ENCODE results near the gene CCDC30. TPM values are rescaled to one million over a fixed set of nuclear protein-coding genes. Genes with fewer than 3 reads are reported as not detected.

Gene CCDC30
- total RNA-seq (10 to 100 TPM in 1 of 7 donors, 1 to 10 TPM in 6; 1.9 to 11.6 (median 4.1) TPM), polyA plus RNA-seq (1 to 10 TPM in 1 of 3 donors, under 1 TPM in 2; 0.65 to 1.1 (median 0.80) TPM)
- long read RNA-seq, donor 1: 0 reads
- long read RNA-seq, donor 2: 0 reads

- peak; percentile 98 for DNase-seq
- H3K4me1 ChIP-seq: peaks cover 10 to 63% (median 31%) of the 10 kb centered on the region in 6 donors
- peaks cover 0 to 42% (median 28%) of the 10 kb centered on the region in 6 donors for H3K36me3 ChIP-seq
- H3K9me3 ChIP-seq: no peaks in the 10 kb centered on the region
- H3K27ac ChIP-seq: peak within 1 kb of the TSS in 5 of 8 donors; percentile 34 to 65 (median 53)
- no peaks in the 10 kb centered on the region for H3K27me3 ChIP-seq (replicated peaks in 1 of 7)
- 2 to 4% (median 3%) methylated on average over 35 to 59 of the region's 59 CpGs for WGBS, 5 donors
- peak within 1 kb of the TSS; percentile 65 to 96 (median 76) for H3K4me3 ChIP-seq
- TF ChIP-seq POLR2A (IDR thresholded peaks at IDR 0.05): no peak
- peak; percentile 89 to 91 (median 89) for TF ChIP-seq POLR2AphosphoS5 (IDR thresholded peaks at IDR 0.05)
- TF ChIP-seq, protein P1, sequence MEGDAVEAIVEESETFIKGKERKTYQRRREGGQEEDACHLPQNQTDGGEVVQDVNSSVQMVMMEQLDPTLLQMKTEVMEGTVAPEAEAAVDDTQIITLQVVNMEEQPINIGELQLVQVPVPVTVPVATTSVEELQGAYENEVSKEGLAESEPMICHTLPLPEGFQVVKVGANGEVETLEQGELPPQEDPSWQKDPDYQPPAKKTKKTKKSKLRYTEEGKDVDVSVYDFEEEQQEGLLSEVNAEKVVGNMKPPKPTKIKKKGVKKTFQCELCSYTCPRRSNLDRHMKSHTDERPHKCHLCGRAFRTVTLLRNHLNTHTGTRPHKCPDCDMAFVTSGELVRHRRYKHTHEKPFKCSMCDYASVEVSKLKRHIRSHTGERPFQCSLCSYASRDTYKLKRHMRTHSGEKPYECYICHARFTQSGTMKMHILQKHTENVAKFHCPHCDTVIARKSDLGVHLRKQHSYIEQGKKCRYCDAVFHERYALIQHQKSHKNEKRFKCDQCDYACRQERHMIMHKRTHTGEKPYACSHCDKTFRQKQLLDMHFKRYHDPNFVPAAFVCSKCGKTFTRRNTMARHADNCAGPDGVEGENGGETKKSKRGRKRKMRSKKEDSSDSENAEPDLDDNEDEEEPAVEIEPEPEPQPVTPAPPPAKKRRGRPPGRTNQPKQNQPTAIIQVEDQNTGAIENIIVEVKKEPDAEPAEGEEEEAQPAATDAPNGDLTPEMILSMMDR (IDR thresholded peaks at IDR 0.05 in 8 of 11, conservative IDR thresholded peaks at IDR 0.05 in 3 of 11): peak in 1 of 11 experiments; percentile 12
- intact Hi-C loops (cut with DNase I; ENCODE audit: low total_unique reads): no loop called here
These were observed at the start of gene CCDC30 for GRCh38 chr1:42462828-42463763. CCDC30 (plus strand) TSS chr1:42463286; CDS start chr1:42480552, 17,266 bp downstream.

DNA sequence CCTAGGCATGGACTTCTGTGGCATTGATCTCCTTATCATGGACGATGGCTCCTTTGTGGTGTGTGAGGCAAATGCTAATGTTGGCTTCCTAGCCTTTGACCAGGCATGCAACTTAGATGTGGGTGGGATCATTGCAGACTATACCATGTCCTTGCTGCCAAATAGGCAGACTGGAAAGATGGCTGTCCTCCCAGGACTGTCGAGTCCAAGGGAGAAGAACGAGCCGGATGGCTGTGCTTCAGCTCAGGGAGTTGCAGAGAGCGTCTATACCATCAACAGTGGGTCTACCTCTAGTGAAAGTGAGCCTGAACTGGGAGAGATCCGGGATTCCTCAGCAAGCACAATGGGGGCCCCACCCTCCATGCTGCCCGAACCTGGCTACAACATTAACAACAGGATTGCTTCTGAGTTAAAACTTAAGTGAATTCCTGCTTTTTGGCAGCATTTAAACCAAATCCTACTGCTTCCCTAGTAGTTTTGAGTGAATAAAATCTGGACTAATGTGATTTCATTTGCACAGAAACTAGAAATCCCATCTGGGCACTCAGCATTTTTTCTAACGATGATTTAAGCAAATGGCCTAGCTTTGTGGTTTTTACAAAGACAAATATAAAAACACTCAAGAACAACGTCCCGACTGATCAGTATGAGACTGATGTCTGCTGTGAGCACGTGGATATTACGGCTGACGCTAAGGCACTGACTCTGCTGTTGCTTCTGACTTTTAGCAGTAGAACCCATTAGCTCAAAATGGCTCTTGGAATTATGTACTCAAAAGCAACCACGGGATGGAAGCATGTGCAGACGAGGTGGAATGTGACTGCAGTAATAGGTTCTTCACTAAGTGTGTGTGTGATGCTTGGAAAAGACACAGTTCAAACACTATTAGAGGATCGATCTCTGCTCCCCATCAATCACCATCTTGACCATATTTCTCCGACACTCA lies 48.3 kb upstream of the CCDC30 start:
- Histone ChIP-seq H3K4me3 (no peak overlapping the region), H3K4me1 (no peaks in the 10 kb centered on the region), H3K27ac (no peak overlapping the region), H3K9me3 (no peaks in the 10 kb centered on the region), H3K27me3 (replicated peaks in 1 of 7) (no peaks in the 10 kb centered on the region), H3K36me3 (no peaks in the 10 kb centered on the region)
- 85 to 90% (median 88%) methylated on average over 17 of the region's 17 CpGs for WGBS, 5 donors
- DNase-seq: no peak
- intact Hi-C loops (cut with DNase I; ENCODE audit: low total_unique reads): no loop called here
- TF ChIP-seq, protein P1 (IDR thresholded peaks at IDR 0.05 in 8 of 11, conservative IDR thresholded peaks at IDR 0.05 in 3 of 11): no peak
- TF ChIP-seq POLR2A (IDR thresholded peaks at IDR 0.05): no peak
- TF ChIP-seq POLR2AphosphoS5 (IDR thresholded peaks at IDR 0.05): no peak

DNA sequence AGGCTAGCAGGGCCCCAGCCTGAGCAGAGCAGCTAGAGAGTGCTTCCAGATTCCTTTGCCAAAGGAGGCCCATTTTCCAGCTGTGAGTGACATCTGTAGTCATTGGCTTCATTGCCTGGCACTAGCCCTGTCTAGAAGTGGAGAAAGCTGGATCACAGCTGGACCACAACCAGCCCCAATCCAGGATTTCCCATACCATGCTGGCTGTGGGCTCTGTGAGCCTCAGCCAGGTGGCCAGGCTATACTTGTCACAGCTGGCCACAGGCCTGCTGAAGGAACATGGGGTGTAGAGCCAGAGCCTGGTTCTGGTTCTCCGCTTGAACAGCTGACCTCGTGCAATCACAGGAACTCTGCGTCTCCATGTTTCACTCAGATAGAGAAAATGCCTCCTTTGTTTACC lies 45.9 kb upstream of the CCDC30 start:
- H3K27ac ChIP-seq: no peak overlapping the region
- intact Hi-C loops (cut with DNase I; ENCODE audit: low total_unique reads): no loop called here
- no peak overlapping the region for H3K4me3 ChIP-seq
- TF ChIP-seq POLR2AphosphoS5 (IDR thresholded peaks at IDR 0.05) (no peak), POLR2A (IDR thresholded peaks at IDR 0.05) (no peak)
- TF ChIP-seq, protein P1 (IDR thresholded peaks at IDR 0.05 in 8 of 11, conservative IDR thresholded peaks at IDR 0.05 in 3 of 11): no peak
- no peak for DNase-seq
- no peaks in the 10 kb centered on the region for H3K4me1 ChIP-seq
- WGBS, 5 donors: 53 to 100% (median 87%) methylated on average over 3 of the region's 3 CpGs
- no peaks in the 10 kb centered on the region for H3K36me3 ChIP-seq
- no peaks in the 10 kb centered on the region for H3K27me3 ChIP-seq (replicated peaks in 1 of 7)
- H3K9me3 ChIP-seq: no peaks in the 10 kb centered on the region
